Measurements from ENCODE around the gene PCDHGA5.
"Not testable (repeated sequence)": the region's sequence is repeated elsewhere in the genome, so short reads cannot be mapped to it uniquely, and the experiment has no call there.

Gene PCDHGA5

GRCh38 chr5:141387557-141388311 is 23.8 kb downstream of the PCDHGA5 start, which contains the start of gene PCDHGB4:
Gene PCDHGB4 (plus strand): TSS chr5:141387698. CDS start chr5:141387885, 187 bp downstream.
- peak; percentile 57 for DNase-seq (ENCODE audit: low spot score)

DNA sequence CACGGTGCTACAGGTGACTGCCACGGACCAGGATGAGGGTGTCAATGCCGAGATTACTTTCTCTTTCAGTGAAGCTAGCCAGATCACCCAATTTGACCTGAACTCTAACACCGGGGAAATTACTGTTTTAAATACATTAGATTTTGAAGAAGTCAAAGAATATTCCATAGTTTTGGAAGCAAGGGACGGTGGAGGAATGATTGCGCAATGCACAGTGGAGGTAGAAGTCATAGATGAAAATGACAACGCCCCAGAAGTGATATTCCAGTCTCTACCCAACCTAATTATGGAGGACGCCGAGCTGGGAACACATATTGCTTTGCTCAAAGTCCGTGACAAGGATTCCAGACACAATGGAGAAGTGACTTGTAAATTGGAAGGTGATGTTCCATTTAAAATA is 24.7 kb downstream of the PCDHGA5 start:
- no peak for DNase-seq (ENCODE audit: low spot score)

DNA sequence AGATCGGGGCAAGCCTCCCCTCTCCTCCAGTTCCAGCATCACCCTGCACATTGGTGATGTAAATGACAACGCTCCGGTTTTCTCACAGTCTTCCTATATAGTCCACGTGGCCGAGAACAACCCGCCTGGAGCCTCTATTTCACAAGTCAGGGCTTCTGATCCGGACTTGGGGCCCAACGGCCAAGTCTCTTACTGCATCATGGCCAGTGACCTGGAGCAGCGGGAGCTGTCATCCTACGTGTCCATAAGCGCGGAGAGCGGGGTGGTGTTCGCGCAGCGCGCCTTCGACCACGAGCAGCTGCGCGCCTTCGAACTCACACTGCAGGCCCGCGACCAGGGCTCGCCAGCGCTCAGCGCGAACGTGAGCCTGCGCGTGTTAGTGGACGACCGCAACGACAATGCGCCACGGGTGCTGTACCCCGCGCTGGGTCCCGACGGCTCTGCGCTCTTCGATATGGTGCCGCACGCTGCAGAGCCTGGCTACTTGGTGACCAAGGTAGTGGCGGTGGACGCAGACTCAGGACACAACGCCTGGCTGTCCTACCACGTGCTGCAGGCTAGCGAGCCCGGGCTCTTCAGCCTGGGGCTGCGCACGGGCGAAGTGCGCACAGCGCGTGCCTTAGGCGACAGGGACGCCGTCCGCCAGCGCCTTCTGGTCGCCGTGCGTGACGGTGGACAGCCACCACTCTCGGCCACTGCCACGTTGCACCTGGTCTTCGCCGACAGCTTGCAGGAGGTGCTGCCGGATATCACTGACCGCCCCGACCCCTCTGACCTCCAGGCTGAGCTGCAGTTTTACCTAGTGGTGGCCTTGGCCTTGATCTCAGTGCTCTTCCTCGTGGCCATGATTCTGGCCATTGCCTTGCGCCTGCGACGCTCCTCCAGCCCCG is 25.4 kb downstream of the PCDHGA5 start:
- DNase-seq (ENCODE audit: low spot score): no peak

DNA sequence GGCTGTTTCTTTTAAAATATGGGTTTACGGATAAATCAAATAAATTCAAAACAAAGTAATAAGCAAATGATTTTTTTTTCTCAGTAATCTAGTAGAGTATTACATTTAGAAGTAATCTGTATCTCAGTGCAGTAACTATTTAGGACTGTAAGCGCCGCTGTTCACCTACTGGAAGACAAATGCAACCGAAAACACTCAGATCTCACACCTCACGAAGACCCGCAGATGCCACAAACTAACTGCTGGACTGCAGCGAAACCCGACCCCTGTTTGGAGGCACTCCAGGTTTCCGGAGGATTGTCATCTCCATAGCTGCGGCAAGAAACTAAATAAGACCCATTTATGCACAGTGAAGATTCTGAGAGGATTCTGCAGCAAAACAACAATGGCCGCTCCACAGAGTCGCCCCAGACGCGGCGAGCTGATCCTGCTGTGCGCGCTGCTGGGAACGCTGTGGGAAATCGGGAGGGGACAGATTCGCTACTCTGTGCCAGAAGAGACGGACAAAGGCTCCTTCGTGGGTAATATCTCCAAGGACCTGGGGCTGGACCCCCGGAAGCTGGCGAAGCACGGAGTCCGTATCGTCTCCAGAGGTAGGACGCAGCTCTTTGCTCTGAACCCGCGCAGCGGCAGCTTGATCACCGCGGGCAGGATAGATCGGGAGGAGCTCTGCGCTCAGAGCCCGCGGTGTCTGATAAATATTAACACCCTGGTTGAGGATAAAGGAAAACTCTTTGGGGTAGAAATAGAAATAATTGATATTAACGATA is 28.7 kb downstream of the PCDHGA5 start, which contains the start of gene PCDHGA8:
Gene PCDHGA8 (plus strand): TSS at position 205 of the 770 bp plus-strand sequence. CDS start 181 bp downstream, at position 386.
- DNase-seq (ENCODE audit: low spot score): peak; percentile 15

DNA sequence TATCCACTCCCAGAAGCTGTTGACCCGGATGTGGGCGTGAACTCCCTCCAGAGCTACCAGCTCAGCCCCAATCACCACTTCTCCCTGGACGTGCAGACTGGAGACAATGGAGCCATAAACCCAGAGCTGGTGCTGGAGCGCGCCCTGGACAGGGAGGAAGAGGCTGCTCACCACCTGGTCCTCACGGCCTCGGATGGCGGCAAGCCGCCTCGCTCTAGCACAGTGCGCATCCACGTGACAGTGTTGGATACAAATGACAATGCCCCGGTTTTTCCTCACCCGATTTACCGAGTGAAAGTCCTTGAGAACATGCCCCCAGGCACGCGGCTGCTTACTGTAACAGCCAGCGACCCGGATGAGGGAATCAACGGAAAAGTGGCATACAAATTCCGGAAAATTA is 29.3 kb downstream of the PCDHGA5 start:
- no peak for DNase-seq (ENCODE audit: low spot score)

- not testable (repeated sequence) for DNase-seq (ENCODE audit: low spot score)
Measured at GRCh38 chr5:141394401-141395187, 30.6 kb downstream of the PCDHGA5 start.

GRCh38 chr5:141397756-141398551 is 34.0 kb downstream of the PCDHGA5 start, which contains the start of gene PCDHGB5:
Gene PCDHGB5 (plus strand): TSS chr5:141397947. CDS start chr5:141398128, 181 bp downstream.
- peak; percentile 39 for DNase-seq (ENCODE audit: low spot score)

GRCh38 chr5:141398608-141399007 is 34.6 kb downstream of the PCDHGA5 start:
- DNase-seq (ENCODE audit: low spot score): no peak

DNA sequence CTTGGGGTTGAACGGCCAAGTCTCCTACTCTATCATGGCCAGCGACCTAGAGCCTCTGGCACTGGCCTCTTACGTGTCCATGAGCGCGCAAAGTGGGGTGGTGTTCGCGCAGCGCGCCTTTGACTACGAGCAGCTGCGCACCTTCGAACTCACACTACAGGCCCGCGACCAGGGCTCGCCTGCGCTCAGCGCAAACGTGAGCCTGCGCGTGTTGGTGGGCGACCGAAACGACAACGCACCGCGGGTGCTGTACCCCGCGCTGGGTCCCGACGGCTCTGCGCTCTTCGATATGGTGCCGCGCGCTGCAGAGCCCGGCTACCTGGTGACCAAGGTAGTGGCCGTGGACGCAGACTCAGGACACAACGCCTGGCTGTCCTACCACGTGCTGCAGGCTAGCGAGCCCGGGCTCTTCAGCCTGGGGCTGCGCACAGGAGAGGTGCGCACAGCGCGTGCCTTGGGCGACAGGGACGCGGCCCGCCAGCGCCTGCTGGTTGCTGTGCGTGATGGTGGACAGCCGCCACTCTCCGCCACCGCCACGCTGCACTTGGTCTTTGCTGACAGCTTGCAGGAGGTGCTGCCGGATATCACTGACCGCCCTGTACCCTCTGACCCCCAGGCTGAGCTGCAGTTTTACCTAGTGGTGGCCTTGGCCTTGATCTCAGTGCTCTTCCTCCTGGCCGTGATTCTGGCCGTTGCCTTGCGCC is 35.7 kb downstream of the PCDHGA5 start:
- DNase-seq (ENCODE audit: low spot score): no peak

GRCh38 chr5:141402553-141403243 is 38.7 kb downstream of the PCDHGA5 start, which contains the start of gene PCDHGA9:
Gene PCDHGA9 (plus strand): TSS chr5:141402778. CDS start chr5:141402953, 175 bp downstream.
- peak; percentile 51 for DNase-seq (ENCODE audit: low spot score)

DNA sequence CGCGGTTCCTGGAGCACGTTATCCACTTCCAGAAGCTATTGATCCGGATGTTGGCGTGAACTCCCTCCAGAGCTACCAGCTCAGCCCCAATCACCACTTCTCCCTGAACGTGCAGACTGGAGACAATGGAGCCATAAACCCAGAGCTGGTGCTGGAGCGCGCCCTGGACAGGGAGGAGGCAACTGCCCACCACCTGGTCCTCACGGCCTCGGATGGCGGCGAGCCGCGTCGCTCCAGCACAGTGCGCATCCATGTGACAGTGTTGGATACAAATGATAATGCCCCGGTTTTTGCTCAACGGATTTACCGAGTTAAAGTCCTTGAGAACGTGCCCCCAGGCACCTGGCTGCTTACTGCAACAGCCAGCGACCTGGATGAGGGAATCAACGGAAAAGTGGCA is 39.4 kb downstream of the PCDHGA5 start:
- DNase-seq (ENCODE audit: low spot score): no peak

DNA sequence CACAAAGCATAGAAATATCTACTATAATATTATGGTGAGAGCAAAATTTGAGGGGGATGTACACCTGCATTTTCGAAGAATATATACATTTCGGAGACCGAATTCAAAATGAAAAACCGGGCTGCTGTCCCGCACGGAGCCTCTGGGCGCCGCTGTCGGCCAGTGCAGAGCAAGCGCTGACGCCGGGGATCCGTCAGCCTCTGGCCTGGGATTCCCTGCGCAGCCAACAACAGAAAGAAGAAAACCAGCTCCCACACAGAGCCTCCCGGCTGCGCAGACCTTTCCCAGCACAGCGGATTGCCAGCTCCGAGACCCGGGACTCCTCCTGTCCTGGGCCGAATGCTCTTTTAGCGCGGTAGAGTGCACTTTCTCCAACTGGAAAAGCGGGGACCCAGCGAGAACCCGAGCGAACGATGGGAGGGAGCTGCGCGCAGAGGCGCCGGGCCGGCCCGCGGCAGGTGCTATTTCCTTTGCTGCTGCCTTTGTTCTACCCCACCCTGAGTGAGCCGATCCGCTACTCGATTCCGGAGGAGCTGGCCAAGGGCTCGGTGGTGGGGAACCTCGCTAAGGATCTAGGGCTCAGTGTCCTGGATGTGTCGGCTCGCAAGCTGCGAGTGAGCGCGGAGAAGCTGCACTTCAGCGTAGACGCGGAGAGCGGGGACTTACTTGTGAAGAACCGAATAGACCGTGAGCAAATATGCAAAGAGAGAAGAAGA is 44.0 kb downstream of the PCDHGA5 start, which contains the start of gene PCDHGB6:
Gene PCDHGB6 (plus strand): TSS at position 232 of the 716 bp plus-strand sequence. CDS start 182 bp downstream, at position 414.
- DNase-seq (ENCODE audit: low spot score): not testable (repeated sequence)

- no peak for DNase-seq (ENCODE audit: low spot score)
Measured at GRCh38 chr5:141409598-141410306, 45.8 kb downstream of the PCDHGA5 start.

- no peak for DNase-seq (ENCODE audit: low spot score)
Measured at GRCh38 chr5:141411575-141411974, 47.6 kb downstream of the PCDHGA5 start.

GRCh38 chr5:141412854-141413539 is 49.0 kb downstream of the PCDHGA5 start, which contains the start of gene PCDHGA10:
Gene PCDHGA10 (plus strand): TSS chr5:141412987. CDS start chr5:141413176, 189 bp downstream.
- peak; percentile 79 for DNase-seq (ENCODE audit: low spot score)

DNA sequence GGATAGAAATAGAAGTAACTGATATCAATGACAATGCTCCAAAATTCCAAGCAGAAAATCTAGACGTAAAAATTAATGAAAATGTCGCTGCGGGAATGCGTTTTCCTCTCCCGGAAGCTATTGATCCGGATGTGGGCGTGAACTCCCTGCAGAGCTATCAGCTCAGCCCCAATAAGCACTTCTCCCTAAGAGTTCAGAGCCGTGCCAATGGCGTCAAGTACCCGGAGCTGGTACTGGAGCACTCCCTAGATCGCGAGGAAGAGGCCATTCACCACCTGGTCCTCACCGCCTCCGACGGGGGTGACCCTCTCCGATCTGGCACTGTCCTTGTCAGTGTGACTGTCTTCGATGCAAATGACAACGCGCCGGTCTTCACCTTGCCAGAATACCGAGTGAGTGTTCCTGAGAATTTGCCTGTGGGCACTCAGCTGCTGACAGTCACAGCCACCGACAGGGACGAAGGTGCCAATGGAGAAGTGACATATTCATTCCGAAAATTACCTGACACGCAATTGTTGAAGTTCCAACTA is 49.6 kb downstream of the PCDHGA5 start:
- peak; percentile 61 for DNase-seq (ENCODE audit: low spot score)

All from GM03348 (cell line).